Measurements from ENCODE around the gene LCE1A.
A peak's percentile ranks its signal among the peaks of the same experiment; 100 is the strongest.

The LCE1A gene

GRCh38 chr1:152827173-152827572 lies at the start of gene LCE1A:
LCE1A (plus strand) TSS chr1:152827473; CDS start chr1:152827473, 0 bp downstream.
- no peak for DNase-seq (ENCODE audit: low read depth in 2 of 2)

GRCh38 chr1:152777510-152778137 lies 49.6 kb upstream of the LCE1A start:
- DNase-seq (ENCODE audit: low read depth in 2 of 2), result no peak

- DNase-seq (ENCODE audit: low read depth in 2 of 2), result no peak
These were observed 44.2 kb upstream of the LCE1A start for GRCh38 chr1:152783095-152783494.

GRCh38 chr1:152786077-152786476 lies 41.2 kb upstream of the LCE1A start, which contains the start of gene LCE1E:
LCE1E (plus strand) TSS chr1:152786257; CDS start chr1:152787300, 1,043 bp downstream.
- no peak for DNase-seq (ENCODE audit: low read depth in 2 of 2)

GRCh38 chr1:152795686-152796085 lies 31.6 kb upstream of the LCE1A start:
- no peak for DNase-seq (ENCODE audit: low read depth in 2 of 2)

- no peak for DNase-seq (ENCODE audit: low read depth in 2 of 2)
These were observed 30.9 kb upstream of the LCE1A start, which contains the start of gene LCE1D for GRCh38 chr1:152796421-152796820. LCE1D (plus strand) TSS chr1:152796721; CDS start chr1:152797795, 1,074 bp downstream.

GRCh38 chr1:152801333-152801732 lies 25.9 kb upstream of the LCE1A start:
- no peak for DNase-seq (ENCODE audit: low read depth in 2 of 2)

GRCh38 chr1:152806576-152806975 lies 20.7 kb upstream of the LCE1A start, which contains the start of gene LCE1C:
LCE1C (minus strand) TSS chr1:152806651; CDS start chr1:152805478, 1,173 bp downstream.
- no peak for DNase-seq (ENCODE audit: low read depth in 2 of 2)

GRCh38 chr1:152811050-152811449 lies 16.2 kb upstream of the LCE1A start:
- DNase-seq (ENCODE audit: low read depth in 2 of 2), result no peak

GRCh38 chr1:152811671-152812070 lies 15.6 kb upstream of the LCE1A start, which contains the start of gene LCE1B:
LCE1B (plus strand) TSS chr1:152811971; CDS start chr1:152812447, 476 bp downstream.
- no peak for DNase-seq (ENCODE audit: low read depth in 2 of 2)

- DNase-seq (ENCODE audit: low read depth in 2 of 2), result no peak
These were observed 10.0 kb upstream of the LCE1A start for GRCh38 chr1:152817309-152817708.

GRCh38 chr1:152823294-152823693 lies 4.0 kb upstream of the LCE1A start:
- no peak for DNase-seq (ENCODE audit: low read depth in 2 of 2)

- DNase-seq (ENCODE audit: low read depth in 2 of 2), result no peak
These were observed 2.3 kb upstream of the LCE1A start for GRCh38 chr1:152824964-152825363.

GRCh38 chr1:152836870-152837269 lies 9.6 kb downstream of the LCE1A start:
- no peak for DNase-seq (ENCODE audit: low read depth in 2 of 2)

GRCh38 chr1:152842556-152842955 lies 15.3 kb downstream of the LCE1A start, which contains the start of gene LCE6A:
LCE6A (plus strand) TSS chr1:152842856; CDS start chr1:152843521, 665 bp downstream.
- no peak for DNase-seq (ENCODE audit: low read depth in 2 of 2)

GRCh38 chr1:152855661-152856060 lies 28.4 kb downstream of the LCE1A start:
- DNase-seq (ENCODE audit: low read depth in 2 of 2), result no peak

- no peak for DNase-seq (ENCODE audit: low read depth in 2 of 2)
These were observed 30.8 kb downstream of the LCE1A start for GRCh38 chr1:152858062-152858461.

- no peak for DNase-seq (ENCODE audit: low read depth in 2 of 2)
These were observed 32.4 kb downstream of the LCE1A start, which contains the start of gene LCE7A for GRCh38 chr1:152859696-152860095. LCE7A (plus strand) TSS chr1:152859996; CDS start chr1:152860698, 702 bp downstream.

GRCh38 chr1:152860129-152860528 lies 32.9 kb downstream of the LCE1A start:
- DNase-seq (ENCODE audit: low read depth in 2 of 2), result no peak

- no peak for DNase-seq (ENCODE audit: low read depth in 2 of 2)
These were observed 34.1 kb downstream of the LCE1A start for GRCh38 chr1:152861374-152861773.

- DNase-seq (ENCODE audit: low read depth in 2 of 2), result no peak
These were observed 37.2 kb downstream of the LCE1A start for GRCh38 chr1:152864443-152864842.

- no peak for DNase-seq (ENCODE audit: low read depth in 2 of 2)
These were observed 39.0 kb downstream of the LCE1A start for GRCh38 chr1:152866321-152866720.

- DNase-seq (ENCODE audit: low read depth in 2 of 2), result peak; percentile 9 to 24
These were observed 42.6 kb downstream of the LCE1A start for GRCh38 chr1:152869808-152870419.
